A549 (cell line): ENCODE measurements around the gene TMEM164.

Experiments used
- CHD4 ChIP-seq: fragments of 200-600 bp; sonication (generic); IDR thresholded peaks from 2 replicates; pipeline ENCODE4 v1.6.1; 2016; ENCODE audit warnings: antibody characterized with exemption, mild to moderate bottlenecking, borderline replicate concordance
- CTCF ChIP-seq: fragments of >200 bp; sonication (Bioruptor Twin); formaldehyde crosslinking; IDR thresholded peaks from 3 replicates; pipeline ENCODE4 v1.5.1; 2016
- EHF ChIP-seq: fragments of 250-450 bp; sonication (Bioruptor Pico); IDR thresholded peaks from 2 replicates; pipeline ENCODE4 v1.5.0; 2020; ENCODE audit warnings: mild to moderate bottlenecking
- EP300 ChIP-seq, 2 experiments: fragments of >200 bp; sonication (Bioruptor Twin); formaldehyde crosslinking; IDR thresholded peaks; 2 replicates in 1 of 2; 3 replicates in 1 of 2; pipeline ENCODE4 v1.6.1; 2016 to 2017
- ESRRA ChIP-seq: fragments of 150-350 bp; IDR thresholded peaks from 2 replicates; pipeline ENCODE4 v1.6.1; 2014; ENCODE audit warnings: mild to moderate bottlenecking, low read length, borderline replicate concordance
- JUN ChIP-seq, 2 experiments: fragments of >200 bp; sonication (Bioruptor Twin); formaldehyde crosslinking; IDR thresholded peaks; 2 replicates in 1 of 2; 3 replicates in 1 of 2; pipeline ENCODE4 v1.6.1; 2016 to 2017
- JUNB ChIP-seq: fragments of >200 bp; sonication (Bioruptor Twin); formaldehyde crosslinking; IDR thresholded peaks from 2 replicates; pipeline ENCODE4 v1.6.1; 2016
- MAZ ChIP-seq: fragments of 150-350 bp; IDR thresholded peaks from 2 replicates; pipeline ENCODE4 v1.6.1; 2014; ENCODE audit warnings: antibody characterized with exemption, low read depth, low read length, borderline replicate concordance
- POLR2AphosphoS2 ChIP-seq: conservative IDR thresholded peaks from 2 replicates; pipeline ENCODE4 v1.6.1; 2012; ENCODE audit warnings: low read length, improper control_type of control experiment, inconsistent platforms
- RAD21 ChIP-seq, 2 experiments: fragments of >200 bp in 1 of 2; sonication (Bioruptor Twin) in 1 of 2; formaldehyde crosslinking in 1 of 2; IDR thresholded peaks in 1 of 2; conservative IDR thresholded peaks in 1 of 2; 2 replicates in 1 of 2; 3 replicates in 1 of 2; pipeline ENCODE4 v1.6.1; 2012 to 2018; ENCODE audit warnings: inconsistent platforms in 1 of 2
- SMC3 ChIP-seq: fragments of >200 bp; sonication (Bioruptor Twin); formaldehyde crosslinking; IDR thresholded peaks from 3 replicates; pipeline ENCODE4 v1.6.1; 2018; ENCODE audit warnings: inconsistent platforms
- TF ChIP-seq, protein P1 (sequence below): fragments of 200-600 bp; sonication (generic); IDR thresholded peaks from 2 replicates; pipeline ENCODE4 v1.6.1; 2016; ENCODE audit warnings: antibody characterized with exemption, mild to moderate bottlenecking, moderate library complexity

GRCh38 chrX:110132450-110133114 is 129.7 kb downstream of the TMEM164 start:
- TF ChIP-seq MAZ (no peak), CTCF (no peak), JUN (IDR thresholded peaks at IDR 0.05) (no peak), EHF (CRISPR knock-in tag) (no peak), EP300 (IDR thresholded peaks at IDR 0.05) (no peak), SMC3 (no peak), ESRRA (no peak), CHD4 (no peak), POLR2AphosphoS2 (no peak), RAD21 (conservative IDR thresholded peaks at IDR 0.05 in 1 of 2, IDR thresholded peaks at IDR 0.05 in 1 of 2) (no peak), JUNB (no peak)
- TF ChIP-seq, protein P1, sequence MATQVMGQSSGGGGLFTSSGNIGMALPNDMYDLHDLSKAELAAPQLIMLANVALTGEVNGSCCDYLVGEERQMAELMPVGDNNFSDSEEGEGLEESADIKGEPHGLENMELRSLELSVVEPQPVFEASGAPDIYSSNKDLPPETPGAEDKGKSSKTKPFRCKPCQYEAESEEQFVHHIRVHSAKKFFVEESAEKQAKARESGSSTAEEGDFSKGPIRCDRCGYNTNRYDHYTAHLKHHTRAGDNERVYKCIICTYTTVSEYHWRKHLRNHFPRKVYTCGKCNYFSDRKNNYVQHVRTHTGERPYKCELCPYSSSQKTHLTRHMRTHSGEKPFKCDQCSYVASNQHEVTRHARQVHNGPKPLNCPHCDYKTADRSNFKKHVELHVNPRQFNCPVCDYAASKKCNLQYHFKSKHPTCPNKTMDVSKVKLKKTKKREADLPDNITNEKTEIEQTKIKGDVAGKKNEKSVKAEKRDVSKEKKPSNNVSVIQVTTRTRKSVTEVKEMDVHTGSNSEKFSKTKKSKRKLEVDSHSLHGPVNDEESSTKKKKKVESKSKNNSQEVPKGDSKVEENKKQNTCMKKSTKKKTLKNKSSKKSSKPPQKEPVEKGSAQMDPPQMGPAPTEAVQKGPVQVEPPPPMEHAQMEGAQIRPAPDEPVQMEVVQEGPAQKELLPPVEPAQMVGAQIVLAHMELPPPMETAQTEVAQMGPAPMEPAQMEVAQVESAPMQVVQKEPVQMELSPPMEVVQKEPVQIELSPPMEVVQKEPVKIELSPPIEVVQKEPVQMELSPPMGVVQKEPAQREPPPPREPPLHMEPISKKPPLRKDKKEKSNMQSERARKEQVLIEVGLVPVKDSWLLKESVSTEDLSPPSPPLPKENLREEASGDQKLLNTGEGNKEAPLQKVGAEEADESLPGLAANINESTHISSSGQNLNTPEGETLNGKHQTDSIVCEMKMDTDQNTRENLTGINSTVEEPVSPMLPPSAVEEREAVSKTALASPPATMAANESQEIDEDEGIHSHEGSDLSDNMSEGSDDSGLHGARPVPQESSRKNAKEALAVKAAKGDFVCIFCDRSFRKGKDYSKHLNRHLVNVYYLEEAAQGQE = no peak
